Thoracic aorta (tissue), 2 donors: ENCODE results near the gene METTL4. TPM values are rescaled to one million over a fixed set of nuclear protein-coding genes. Genes with fewer than 3 reads are reported as not detected.
"Not testable (repeated sequence)": the region's sequence is repeated elsewhere in the genome, so short reads cannot be mapped to it uniquely, and the experiment has no call there.

Source experiments
- ATAC-seq: fragments of 150-250 bp; one replicate; pipeline ENCODE4 v1.8.0; 2017; ENCODE audit warnings: low read depth; ENCODE audit not compliant: insufficient number of reproducible peaks, low FRiP score
- DNase-seq: peaks from one replicate; pipeline ENCODE4 v3.0.0-alpha.2; 2020; ENCODE audit warnings: low spot score
- H3K27ac ChIP-seq, 2 donors: fragments of 200-600 bp; sonication (generic); 1 replicate in 1 of 2; 2 replicates in 1 of 2; pipeline ENCODE4 v1.5.1; 2016; ENCODE audit warnings: mild to moderate bottlenecking in 2 of 2, moderate library complexity in 2 of 2
- H3K27me3 ChIP-seq: fragments of 200-600 bp; sonication (generic); replicated peaks from 2 replicates; pipeline ENCODE4 v1.6.0; 2016; ENCODE audit warnings: mild to moderate bottlenecking; ENCODE audit not compliant: insufficient read depth
- H3K36me3 ChIP-seq: fragments of 200-600 bp; sonication (generic); one replicate; pipeline ENCODE4 v1.5.1; 2016
- H3K4me1 ChIP-seq, 2 donors: fragments of 200-600 bp; sonication (generic); 1 replicate in 1 of 2; 2 replicates in 1 of 2; pipeline versions ENCODE4 v1.5.1 to v1.6.0; 2016; ENCODE audit warnings: low read depth in 2 of 2, mild to moderate bottlenecking in 1 of 2; ENCODE audit not compliant: control insufficient read depth in 1 of 2
- H3K4me3 ChIP-seq: fragments of 200-600 bp; sonication (generic); 2 replicates; pipeline ENCODE4 v1.5.1; 2016; ENCODE audit warnings: mild to moderate bottlenecking
- H3K9me3 ChIP-seq: fragments of 200-600 bp; sonication (generic); 2 replicates; pipeline ENCODE4 v1.5.1; 2016
- total RNA-seq, 2 donors: library from RNA; depleted of rRNA; stranded (reverse); fragments of >200 nt; gene quantifications; one replicate each; pipeline versions ENCODE4 v1.1.0 to v1.2.3, GENCODE V29; 2016
- TF ChIP-seq, protein P1 (sequence below): fragments of 200-600 bp; sonication (generic); IDR thresholded peaks from one replicate; pipeline ENCODE4 v1.5.1; 2019; ENCODE audit warnings: antibody characterized with exemption

The METTL4 gene
- total RNA-seq, 2 donors from 2014 or later = 8.3 to 12.2 TPM

DNA sequence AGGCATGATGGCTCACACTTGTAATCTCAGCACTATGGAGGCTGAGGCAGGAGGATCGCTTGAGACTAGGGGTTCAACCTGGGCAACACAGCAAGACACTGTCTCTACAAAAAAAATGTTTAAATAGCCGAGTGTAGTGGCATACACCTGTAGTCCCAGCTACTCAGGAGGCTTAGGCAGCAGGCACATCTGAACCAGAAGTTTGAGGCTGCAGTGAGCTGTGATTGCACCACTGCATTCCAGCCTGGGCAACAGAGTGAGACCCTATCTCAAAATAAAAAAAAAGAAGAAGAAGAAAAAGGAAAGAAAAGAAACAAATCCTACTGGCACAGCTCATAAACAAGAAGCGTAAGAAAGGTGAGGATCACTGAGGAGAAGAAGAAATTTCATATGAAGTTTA, 19.9 kb downstream of the METTL4 start:
- no peak for DNase-seq
- H3K27me3 ChIP-seq = no peaks in the 10 kb centered on the region
- ATAC-seq = no peak
- no peaks in the 10 kb centered on the region for H3K9me3 ChIP-seq
- no peak overlapping the region for H3K4me3 ChIP-seq
- H3K27ac ChIP-seq = no peak overlapping the region
- no peaks in the 10 kb centered on the region for H3K4me1 ChIP-seq
- TF ChIP-seq, protein P1, sequence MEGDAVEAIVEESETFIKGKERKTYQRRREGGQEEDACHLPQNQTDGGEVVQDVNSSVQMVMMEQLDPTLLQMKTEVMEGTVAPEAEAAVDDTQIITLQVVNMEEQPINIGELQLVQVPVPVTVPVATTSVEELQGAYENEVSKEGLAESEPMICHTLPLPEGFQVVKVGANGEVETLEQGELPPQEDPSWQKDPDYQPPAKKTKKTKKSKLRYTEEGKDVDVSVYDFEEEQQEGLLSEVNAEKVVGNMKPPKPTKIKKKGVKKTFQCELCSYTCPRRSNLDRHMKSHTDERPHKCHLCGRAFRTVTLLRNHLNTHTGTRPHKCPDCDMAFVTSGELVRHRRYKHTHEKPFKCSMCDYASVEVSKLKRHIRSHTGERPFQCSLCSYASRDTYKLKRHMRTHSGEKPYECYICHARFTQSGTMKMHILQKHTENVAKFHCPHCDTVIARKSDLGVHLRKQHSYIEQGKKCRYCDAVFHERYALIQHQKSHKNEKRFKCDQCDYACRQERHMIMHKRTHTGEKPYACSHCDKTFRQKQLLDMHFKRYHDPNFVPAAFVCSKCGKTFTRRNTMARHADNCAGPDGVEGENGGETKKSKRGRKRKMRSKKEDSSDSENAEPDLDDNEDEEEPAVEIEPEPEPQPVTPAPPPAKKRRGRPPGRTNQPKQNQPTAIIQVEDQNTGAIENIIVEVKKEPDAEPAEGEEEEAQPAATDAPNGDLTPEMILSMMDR = no peak
- H3K36me3 ChIP-seq = peaks cover 3% of the 10 kb centered on the region

DNA sequence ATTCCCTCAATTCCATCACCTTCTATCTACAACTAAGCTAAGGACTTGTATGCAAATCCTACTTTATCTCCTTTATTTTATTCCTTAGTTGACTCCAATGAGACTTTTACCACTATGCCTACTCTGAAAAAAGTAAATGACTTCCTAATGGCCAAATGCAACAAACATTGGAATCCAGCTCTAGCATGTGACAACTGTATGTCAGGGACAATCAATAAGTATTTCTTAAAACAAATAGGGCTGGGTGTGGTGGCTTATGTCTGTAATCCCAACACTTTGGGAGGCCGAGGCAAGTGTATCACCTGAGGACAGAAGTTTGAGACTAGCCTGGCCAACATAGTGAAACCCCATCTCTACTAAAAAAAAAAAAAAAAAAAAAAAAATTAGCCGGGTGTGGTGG, 21.8 kb downstream of the METTL4 start:
- ATAC-seq (no peak), DNase-seq (no peak)
- peaks cover 3% of the 10 kb centered on the region for H3K36me3 ChIP-seq
- H3K4me1 ChIP-seq = no peaks in the 10 kb centered on the region
- TF ChIP-seq, protein P1 = no peak
- H3K27me3 ChIP-seq = no peaks in the 10 kb centered on the region
- no peak overlapping the region for H3K27ac ChIP-seq
- H3K9me3 ChIP-seq = no peaks in the 10 kb centered on the region
- no peak overlapping the region for H3K4me3 ChIP-seq

DNA sequence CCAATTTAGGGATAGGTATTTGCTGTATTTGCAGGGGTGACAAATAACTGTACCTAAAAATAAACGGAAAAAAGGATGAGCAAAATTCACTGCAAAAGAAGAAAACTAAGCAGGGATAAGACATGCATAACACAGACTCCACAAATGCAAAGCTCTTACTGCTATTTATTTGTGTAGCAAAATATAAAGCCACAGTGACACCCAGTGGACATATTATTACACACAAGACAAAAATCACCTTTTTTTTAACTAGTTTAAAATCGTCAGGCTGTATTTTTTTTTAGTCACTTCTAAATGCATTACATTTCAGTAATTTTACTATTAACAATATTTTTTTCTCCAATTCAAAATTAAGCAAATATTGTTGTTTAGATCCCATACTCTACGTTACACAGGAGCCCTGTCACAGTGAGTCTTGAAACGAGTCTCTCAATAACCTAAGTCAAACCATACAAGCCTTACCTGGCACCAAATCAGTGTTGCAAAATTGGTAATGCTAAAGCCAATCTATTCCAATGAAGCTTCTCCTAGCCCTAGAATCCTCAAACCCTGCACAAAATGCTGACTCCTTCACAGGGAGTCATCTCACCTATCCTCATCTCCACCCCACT, 23.7 kb downstream of the METTL4 start:
- TF ChIP-seq, protein P1 = peak; percentile 49
- H3K4me3 ChIP-seq = no peak overlapping the region
- H3K4me1 ChIP-seq = no peaks in the 10 kb centered on the region
- DNase-seq (no peak), ATAC-seq (no peak)
- no peaks in the 10 kb centered on the region for H3K27me3 ChIP-seq
- no peak overlapping the region for H3K27ac ChIP-seq
- no peaks in the 10 kb centered on the region for H3K9me3 ChIP-seq
- peaks cover 3% of the 10 kb centered on the region for H3K36me3 ChIP-seq

DNA sequence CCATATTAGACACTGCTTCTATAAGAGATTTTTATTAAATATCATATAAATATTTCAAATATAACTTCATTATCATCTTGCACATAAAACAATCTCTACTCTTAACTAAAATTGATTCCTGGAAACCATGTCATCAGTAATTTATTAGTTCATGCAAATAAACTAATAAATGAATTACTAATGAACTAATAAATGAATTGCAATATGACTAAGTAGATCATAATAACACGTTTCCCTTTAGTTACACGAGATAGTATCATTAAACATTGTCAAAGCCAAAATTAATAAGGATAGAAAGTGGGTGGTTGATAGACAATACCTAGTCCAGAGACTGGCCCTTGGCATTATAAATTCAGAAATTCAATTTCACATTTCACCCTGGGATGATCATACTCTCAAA, 26.1 kb downstream of the METTL4 start:
- no peaks in the 10 kb centered on the region for H3K36me3 ChIP-seq
- DNase-seq (no peak), ATAC-seq (no peak)
- no peaks in the 10 kb centered on the region for H3K9me3 ChIP-seq
- H3K27ac ChIP-seq = no peak overlapping the region
- H3K4me3 ChIP-seq = no peak overlapping the region
- TF ChIP-seq, protein P1 = no peak
- H3K27me3 ChIP-seq = no peaks in the 10 kb centered on the region
- H3K4me1 ChIP-seq = no peaks in the 10 kb centered on the region

DNA sequence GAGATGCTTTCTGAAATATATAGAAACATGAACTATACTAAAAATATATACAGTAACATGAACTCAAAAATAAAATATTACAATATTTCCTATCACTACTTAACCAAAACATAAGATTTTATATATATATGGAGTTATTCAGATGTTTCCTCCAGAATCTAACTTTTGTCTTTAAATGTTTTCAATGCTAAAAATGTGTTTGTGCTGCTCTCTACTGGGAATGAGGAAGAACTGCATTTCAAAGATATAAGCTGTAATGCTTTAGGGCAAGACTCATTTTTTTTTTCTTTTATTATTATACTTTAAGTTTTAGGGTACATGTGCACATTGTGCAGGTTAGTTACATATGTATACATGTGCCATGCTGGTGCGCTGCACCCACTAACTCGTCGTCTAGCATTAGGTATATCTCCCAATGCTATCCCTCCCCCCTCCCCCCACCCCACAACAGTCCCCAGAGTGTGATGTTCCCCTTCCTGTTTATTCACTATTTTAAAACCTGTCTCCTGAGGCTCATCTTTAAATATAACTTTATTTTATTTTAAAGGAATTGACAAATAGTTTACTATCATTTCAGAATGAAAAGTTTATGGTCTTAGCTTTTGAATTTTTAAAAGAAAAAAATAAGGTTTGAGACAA, 29.3 kb downstream of the METTL4 start:
- TF ChIP-seq, protein P1 = peak; percentile 50
- not testable (repeated sequence) for ATAC-seq

More for the DNA sequence above, 29.3 kb downstream of the METTL4 start:
- H3K27ac ChIP-seq, H3K4me1 ChIP-seq, H3K27me3 ChIP-seq, DNase-seq, H3K9me3 ChIP-seq, H3K4me3 ChIP-seq, H3K36me3 ChIP-seq: not testable (repeated sequence)
